ENCODE data around the gene AUNIP.
A peak's percentile ranks its signal among the peaks of the same experiment; 100 is the strongest.

Gene AUNIP

DNA sequence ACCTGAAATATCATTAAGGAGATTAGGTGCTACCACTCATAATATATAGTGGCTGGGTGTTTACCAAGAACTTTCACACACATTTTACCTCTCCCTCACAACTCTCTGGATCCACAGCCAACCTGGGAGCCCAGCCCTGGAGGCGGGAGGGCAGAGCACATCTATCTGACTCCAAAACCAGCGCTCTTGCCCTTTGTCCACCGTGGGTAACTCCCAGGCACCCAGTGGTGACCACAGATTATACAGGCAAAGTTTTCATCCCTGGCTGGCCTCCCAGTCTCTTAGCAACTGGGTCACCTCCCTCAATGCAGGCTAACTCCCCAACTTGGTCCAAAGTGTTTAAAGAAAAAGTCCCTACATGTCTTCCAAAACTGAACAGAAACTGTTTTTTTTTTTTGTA is 13.9 kb upstream of the AUNIP start:
- no peak for DNase-seq (ENCODE audit: low read depth)

DNA sequence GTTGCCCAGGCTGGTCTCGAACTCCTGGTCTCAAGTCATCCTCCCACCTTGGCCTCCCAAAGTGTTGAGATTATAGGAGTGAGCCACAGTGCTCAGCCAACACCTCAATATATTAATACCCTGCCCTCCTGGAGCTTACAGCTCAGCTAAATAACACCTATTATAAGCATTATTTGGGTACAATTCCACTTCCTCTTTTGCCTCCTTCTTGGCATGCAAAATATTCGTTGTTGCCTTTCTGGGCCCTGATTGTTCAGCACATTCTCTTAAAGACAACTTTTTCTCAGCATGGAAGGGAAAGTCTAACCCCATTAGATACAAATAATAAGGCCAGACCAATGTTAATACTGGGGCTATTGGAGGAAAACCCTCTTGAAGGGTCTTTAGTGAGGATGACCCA is 13.5 kb upstream of the AUNIP start:
- TF ChIP-seq, protein P1, sequence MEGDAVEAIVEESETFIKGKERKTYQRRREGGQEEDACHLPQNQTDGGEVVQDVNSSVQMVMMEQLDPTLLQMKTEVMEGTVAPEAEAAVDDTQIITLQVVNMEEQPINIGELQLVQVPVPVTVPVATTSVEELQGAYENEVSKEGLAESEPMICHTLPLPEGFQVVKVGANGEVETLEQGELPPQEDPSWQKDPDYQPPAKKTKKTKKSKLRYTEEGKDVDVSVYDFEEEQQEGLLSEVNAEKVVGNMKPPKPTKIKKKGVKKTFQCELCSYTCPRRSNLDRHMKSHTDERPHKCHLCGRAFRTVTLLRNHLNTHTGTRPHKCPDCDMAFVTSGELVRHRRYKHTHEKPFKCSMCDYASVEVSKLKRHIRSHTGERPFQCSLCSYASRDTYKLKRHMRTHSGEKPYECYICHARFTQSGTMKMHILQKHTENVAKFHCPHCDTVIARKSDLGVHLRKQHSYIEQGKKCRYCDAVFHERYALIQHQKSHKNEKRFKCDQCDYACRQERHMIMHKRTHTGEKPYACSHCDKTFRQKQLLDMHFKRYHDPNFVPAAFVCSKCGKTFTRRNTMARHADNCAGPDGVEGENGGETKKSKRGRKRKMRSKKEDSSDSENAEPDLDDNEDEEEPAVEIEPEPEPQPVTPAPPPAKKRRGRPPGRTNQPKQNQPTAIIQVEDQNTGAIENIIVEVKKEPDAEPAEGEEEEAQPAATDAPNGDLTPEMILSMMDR (IDR thresholded peaks at IDR 0.05; ENCODE audit: insufficient read depth, low read depth, low read length, missing control alignments): no peak
- DNase-seq (ENCODE audit: low read depth): no peak
- no peak overlapping the region for H3K4me3 ChIP-seq (ENCODE audit: low read length)

More for the DNA sequence above, 13.9 kb upstream of the AUNIP start:
- TF ChIP-seq, protein P1 (IDR thresholded peaks at IDR 0.05; ENCODE audit: insufficient read depth, low read depth, low read length, missing control alignments): no peak
- H3K4me3 ChIP-seq (ENCODE audit: low read length): no peak overlapping the region

DNA sequence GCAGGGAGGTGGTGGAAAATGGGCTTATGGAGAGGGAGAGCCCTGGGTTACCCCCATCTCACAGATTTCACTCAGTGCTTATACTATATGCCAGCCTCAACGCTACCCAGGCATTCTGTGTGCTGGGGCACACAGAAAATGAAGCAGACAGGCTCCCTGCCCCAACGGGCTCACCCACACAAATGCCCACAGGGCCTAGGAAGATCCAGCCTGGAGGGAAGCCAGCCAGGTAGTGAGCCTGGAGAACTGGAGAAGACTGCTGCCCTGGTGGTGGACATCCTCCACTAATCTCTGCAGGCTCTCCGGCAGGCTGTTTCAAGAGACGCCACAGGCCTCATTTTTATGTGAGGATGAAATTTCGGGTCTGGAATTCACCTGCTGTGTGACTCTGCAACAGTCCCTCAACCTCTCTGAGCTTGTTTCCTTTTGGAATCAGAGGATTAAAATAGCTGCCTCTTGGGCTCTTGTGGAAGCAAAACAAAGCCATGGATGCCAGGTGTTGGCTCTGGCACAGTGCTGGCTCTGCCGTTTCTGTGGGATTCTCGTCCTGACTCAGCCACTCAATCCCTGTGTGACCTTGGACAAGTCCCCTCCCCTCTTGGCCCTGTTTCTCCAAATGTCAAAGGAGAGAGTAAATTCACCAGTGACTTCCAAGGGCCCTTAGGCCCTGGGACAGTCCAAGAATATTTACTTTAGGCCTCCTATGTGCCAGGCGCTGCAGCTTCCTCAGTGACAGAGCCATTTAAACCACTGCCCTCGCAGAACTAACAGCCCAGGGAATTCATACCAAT is 12.6 kb upstream of the AUNIP start:
- H3K4me3 ChIP-seq (ENCODE audit: low read length): no peak overlapping the region
- TF ChIP-seq, protein P1 (IDR thresholded peaks at IDR 0.05; ENCODE audit: insufficient read depth, low read depth, low read length, missing control alignments): peak; percentile 11
- no peak for DNase-seq (ENCODE audit: low read depth)

DNA sequence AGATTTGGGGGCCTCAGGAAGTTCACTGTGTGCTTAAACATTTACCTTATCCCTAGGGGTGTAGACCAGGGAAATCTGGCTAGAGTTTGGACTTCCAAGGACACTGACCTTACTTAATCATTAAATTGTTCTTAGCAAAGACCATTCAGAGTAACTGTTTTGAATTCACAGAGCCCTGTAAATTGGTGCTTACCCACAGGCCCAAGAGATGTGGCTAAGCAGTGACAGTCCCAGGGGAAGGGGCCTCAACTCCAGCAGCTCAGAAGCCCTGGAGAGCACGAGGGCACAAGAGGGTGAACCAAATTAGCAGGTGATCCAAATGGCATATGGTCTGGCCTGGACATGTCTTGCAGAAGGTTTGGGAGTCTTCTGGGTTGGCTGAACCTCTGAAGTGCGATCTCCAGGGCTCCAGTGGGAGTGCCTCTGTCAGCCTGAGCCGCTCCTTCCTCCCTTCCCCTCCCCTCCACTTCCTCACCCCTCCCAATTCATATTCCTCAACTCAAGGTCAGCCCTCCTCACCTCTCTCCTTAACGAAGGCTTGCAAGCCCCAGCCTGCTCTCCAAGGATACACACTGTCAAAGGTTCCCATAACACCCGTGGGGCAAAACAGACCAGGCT is 11.9 kb upstream of the AUNIP start:
- peak; percentile 81 for DNase-seq (ENCODE audit: low read depth)
- TF ChIP-seq, protein P1 (IDR thresholded peaks at IDR 0.05; ENCODE audit: insufficient read depth, low read depth, low read length, missing control alignments): no peak
- H3K4me3 ChIP-seq (ENCODE audit: low read length): no peak overlapping the region

DNA sequence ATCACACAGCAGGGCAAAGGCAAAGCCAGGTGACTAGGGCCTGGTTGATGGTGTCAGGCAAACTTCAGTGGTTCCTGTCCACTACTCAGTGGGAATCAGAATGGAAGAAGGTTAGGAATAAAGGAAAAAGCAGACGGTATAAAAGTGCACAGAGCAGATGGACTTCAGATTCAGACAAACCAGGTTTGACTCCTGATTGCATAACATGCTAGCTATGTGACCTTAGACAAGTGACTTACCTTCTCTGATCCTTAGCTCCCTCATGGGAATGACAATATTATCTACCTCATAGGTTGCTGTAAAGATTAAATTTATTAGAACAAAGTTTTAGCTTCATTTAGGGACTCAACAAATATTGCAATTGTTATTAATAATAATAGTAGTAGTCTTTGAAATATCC is 11.4 kb upstream of the AUNIP start:
- H3K4me3 ChIP-seq (ENCODE audit: low read length): no peak overlapping the region
- TF ChIP-seq, protein P1 (IDR thresholded peaks at IDR 0.05; ENCODE audit: insufficient read depth, low read depth, low read length, missing control alignments): no peak
- DNase-seq (ENCODE audit: low read depth): no peak

DNA sequence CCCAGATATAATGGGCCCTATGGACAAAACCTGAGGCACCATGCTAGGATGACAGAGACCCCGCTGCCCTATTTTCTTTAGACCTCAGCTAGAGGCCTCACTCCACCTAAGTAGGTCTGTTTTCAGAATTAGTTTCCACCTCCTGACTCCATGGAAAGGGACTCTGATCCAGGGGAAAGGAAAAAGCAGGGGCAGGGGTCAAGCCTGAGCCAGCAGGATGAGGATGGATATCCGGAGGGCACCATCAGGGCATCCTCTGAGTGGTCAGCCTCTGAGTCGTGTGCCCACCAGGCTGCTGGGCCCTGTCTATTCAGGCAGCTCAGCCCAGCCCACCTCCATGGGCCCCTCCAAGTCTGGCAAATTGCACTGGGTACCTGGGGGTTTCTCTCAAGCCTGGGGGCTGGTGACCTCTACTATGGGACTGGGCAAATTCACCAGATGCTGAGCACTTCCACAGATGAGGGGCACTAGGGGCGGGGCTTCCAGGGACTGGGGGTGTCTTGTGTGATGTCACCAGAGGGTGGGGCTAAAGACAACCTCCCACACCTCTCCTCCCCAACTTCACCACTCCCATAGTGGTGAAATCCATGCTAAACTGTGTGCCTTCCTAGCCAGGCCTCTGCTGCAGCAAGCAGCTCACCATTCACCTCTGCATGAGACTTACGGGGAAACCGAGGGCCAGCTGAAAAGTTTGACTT is 10.8 kb upstream of the AUNIP start:
- no peak for DNase-seq (ENCODE audit: low read depth)
- H3K4me3 ChIP-seq (ENCODE audit: low read length): no peak overlapping the region
- TF ChIP-seq, protein P1 (IDR thresholded peaks at IDR 0.05; ENCODE audit: insufficient read depth, low read depth, low read length, missing control alignments): no peak

Measured in epithelial cell of esophagus (primary cell).